Fibroblast of the aortic adventitia (primary cell): ENCODE results near the gene MAPKAP1. TPM values are rescaled to one million over a fixed set of nuclear protein-coding genes. Genes with fewer than 3 reads are reported as not detected.

ENCODE experiments used
- DNase-seq: peaks from one replicate; pipeline ENCODE4 v3.0.0-alpha.2; 2010; ENCODE audit warnings: low read depth
- H3K4me3 ChIP-seq: 2 replicates; pipeline ENCODE4 v1.5.1; 2011; ENCODE audit warnings: low read depth, mild to moderate bottlenecking, control low read depth, low read length, moderate library complexity
- small RNA-seq: library from RNA; depleted of rRNA; stranded (forward); fragments of <200 nt; gene quantifications from one replicate; pipeline ENCODE3, GENCODE V24; 2012
- total RNA-seq: library from RNA; depleted of rRNA; stranded (reverse); fragments of >200 nt; gene quantifications from 2 replicates; pipeline ENCODE4 v1.2.3, GENCODE V29; 2012; ENCODE audit warnings: low replicate concordance
- TF ChIP-seq, protein P1 (sequence below): IDR thresholded peaks from 2 replicates; pipeline ENCODE4 v1.5.1; 2011; ENCODE audit warnings: mild to moderate bottlenecking, low read length, control low read depth, inconsistent platforms; ENCODE audit not compliant: insufficient read depth

Gene MAPKAP1
- total RNA-seq, 1 donor = 90.6 TPM

DNA sequence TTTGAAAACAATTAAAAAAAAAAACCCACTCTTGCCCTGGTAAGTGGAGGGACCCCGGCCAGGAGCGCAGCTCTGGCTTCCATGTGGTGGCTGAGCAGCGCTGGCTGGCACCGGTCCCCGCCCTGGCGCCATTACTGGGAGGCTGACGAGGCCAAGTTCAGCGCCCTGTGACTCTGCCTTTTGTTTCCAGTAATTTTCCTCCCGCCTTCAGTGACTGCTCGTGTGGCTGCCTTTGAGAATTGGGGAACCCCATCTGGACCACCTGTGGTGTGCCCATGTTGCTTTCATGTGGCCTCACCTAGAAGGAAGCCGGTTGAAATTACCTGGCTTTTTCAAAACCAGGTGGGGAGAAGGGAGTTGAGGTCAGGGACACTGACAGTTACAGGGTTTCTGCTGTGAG lies 309.3 kb downstream of the MAPKAP1 start:
- no peak overlapping the region for H3K4me3 ChIP-seq
- TF ChIP-seq, protein P1, sequence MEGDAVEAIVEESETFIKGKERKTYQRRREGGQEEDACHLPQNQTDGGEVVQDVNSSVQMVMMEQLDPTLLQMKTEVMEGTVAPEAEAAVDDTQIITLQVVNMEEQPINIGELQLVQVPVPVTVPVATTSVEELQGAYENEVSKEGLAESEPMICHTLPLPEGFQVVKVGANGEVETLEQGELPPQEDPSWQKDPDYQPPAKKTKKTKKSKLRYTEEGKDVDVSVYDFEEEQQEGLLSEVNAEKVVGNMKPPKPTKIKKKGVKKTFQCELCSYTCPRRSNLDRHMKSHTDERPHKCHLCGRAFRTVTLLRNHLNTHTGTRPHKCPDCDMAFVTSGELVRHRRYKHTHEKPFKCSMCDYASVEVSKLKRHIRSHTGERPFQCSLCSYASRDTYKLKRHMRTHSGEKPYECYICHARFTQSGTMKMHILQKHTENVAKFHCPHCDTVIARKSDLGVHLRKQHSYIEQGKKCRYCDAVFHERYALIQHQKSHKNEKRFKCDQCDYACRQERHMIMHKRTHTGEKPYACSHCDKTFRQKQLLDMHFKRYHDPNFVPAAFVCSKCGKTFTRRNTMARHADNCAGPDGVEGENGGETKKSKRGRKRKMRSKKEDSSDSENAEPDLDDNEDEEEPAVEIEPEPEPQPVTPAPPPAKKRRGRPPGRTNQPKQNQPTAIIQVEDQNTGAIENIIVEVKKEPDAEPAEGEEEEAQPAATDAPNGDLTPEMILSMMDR = no peak
- no peak for DNase-seq

GRCh38 chr9:125396799-125397198 lies 310.2 kb downstream of the MAPKAP1 start:
- TF ChIP-seq, protein P1 = no peak
- H3K4me3 ChIP-seq = no peak overlapping the region
- DNase-seq = no peak

GRCh38 chr9:125393426-125393825 lies 313.6 kb downstream of the MAPKAP1 start:
- TF ChIP-seq, protein P1 = no peak
- no peak overlapping the region for H3K4me3 ChIP-seq
- no peak for DNase-seq

- no peak for DNase-seq
- H3K4me3 ChIP-seq = no peak overlapping the region
- TF ChIP-seq, protein P1 = no peak
These were observed 315.3 kb downstream of the MAPKAP1 start for GRCh38 chr9:125391704-125392103.

DNA sequence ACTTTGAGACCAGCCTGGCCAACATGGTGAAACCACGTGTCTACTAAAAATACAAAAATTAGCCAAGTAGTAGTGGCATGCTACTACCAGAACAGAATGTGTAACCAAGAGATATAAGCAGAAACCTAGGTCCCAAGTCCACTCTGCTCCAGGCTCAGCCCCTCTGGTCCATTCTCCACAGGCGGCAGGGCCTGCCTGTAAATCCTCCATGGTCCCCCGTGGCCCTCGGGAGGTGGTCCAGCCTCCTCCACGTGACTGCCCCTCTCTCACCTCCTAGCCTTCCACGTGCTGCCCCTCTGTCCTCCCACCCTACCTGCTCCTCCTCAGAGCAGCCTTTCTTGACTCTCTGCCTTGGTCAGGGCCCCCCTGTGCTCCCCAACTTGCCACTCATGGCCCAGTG lies 318.0 kb downstream of the MAPKAP1 start:
- TF ChIP-seq, protein P1 = no peak
- no peak overlapping the region for H3K4me3 ChIP-seq
- no peak for DNase-seq

GRCh38 chr9:125387861-125388524 lies 319.0 kb downstream of the MAPKAP1 start:
- DNase-seq = no peak
- no peak overlapping the region for H3K4me3 ChIP-seq
- TF ChIP-seq, protein P1 = no peak

Small RNAs within 50 kb of the gene (small RNA-seq; reads per million reads assigned to genes)
- gene RF00017 = not detected

Other genes starting within 250 kb of the MAPKAP1 start
- gene PBX3, start 40.2 kb upstream of the MAPKAP1 start, total RNA-seq = 42.6 and 62.4 TPM in 2 replicates